ENCODE results near the gene DDX49. TPM values are rescaled to one million over a fixed set of nuclear protein-coding genes. Genes with fewer than 3 reads are reported as not detected.
A peak's percentile ranks its signal among the peaks of the same experiment; 100 is the strongest.

DDX49 gene
- total RNA-seq, 1 donor from 2014 or later = 68.3 TPM

- H3K4me1 ChIP-seq (ENCODE audit: insufficient read depth, low read length) = no peaks in the 10 kb centered on the region
- peak overlapping the region; percentile 26 for H3K27ac Mint-ChIP-seq (ENCODE audit: unreplicated experiment)
- peaks cover 40% of the 10 kb centered on the region for H3K36me3 Mint-ChIP-seq (ENCODE audit: low read depth, unreplicated experiment)
- no peaks in the 10 kb centered on the region for H3K4me1 Mint-ChIP-seq (ENCODE audit: low read depth, unreplicated experiment)
- no peak overlapping the region for H3K9ac ChIP-seq (ENCODE audit: low read length)
- H3K9me3 ChIP-seq (ENCODE audit: insufficient read depth, low read depth, low read length) = peaks cover 6% of the 10 kb centered on the region
- no peak for FAIRE-seq
- no peaks in the 10 kb centered on the region for H3K79me2 ChIP-seq (ENCODE audit: insufficient read depth, low read length)
- peaks cover 12% of the 10 kb centered on the region for H3K9me3 Mint-ChIP-seq (ENCODE audit: unreplicated experiment)
- no peak overlapping the region for H3K4me2 ChIP-seq (ENCODE audit: low read length)
- H3K27me3 Mint-ChIP-seq (ENCODE audit: low read depth, unreplicated experiment) = no peaks in the 10 kb centered on the region
- no peak for DNase-seq (ENCODE audit: low read depth)
- H4K20me1 ChIP-seq (ENCODE audit: insufficient read depth, low read length) = peaks cover 1% of the 10 kb centered on the region
- no peak overlapping the region for H3K4me3 Mint-ChIP-seq (ENCODE audit: unreplicated experiment)
- TF ChIP-seq EZH2 (IDR thresholded peaks at IDR 0.05; ENCODE audit: insufficient read depth, low read length) = no peak
- TF ChIP-seq, protein P1, sequence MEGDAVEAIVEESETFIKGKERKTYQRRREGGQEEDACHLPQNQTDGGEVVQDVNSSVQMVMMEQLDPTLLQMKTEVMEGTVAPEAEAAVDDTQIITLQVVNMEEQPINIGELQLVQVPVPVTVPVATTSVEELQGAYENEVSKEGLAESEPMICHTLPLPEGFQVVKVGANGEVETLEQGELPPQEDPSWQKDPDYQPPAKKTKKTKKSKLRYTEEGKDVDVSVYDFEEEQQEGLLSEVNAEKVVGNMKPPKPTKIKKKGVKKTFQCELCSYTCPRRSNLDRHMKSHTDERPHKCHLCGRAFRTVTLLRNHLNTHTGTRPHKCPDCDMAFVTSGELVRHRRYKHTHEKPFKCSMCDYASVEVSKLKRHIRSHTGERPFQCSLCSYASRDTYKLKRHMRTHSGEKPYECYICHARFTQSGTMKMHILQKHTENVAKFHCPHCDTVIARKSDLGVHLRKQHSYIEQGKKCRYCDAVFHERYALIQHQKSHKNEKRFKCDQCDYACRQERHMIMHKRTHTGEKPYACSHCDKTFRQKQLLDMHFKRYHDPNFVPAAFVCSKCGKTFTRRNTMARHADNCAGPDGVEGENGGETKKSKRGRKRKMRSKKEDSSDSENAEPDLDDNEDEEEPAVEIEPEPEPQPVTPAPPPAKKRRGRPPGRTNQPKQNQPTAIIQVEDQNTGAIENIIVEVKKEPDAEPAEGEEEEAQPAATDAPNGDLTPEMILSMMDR (IDR thresholded peaks at IDR 0.05; ENCODE audit: insufficient read depth, low read depth, low read length) = no peak
- H3K27ac ChIP-seq (ENCODE audit: low read depth, low read length) = no peak overlapping the region
- H3K27me3 ChIP-seq (ENCODE audit: insufficient read depth, low read length) = no peaks in the 10 kb centered on the region
- no peak overlapping the region for H2AFZ ChIP-seq (ENCODE audit: low read depth, low read length)
- no peaks in the 10 kb centered on the region for H3K36me3 ChIP-seq (ENCODE audit: insufficient read depth, low read length)
- no peak overlapping the region for H3K4me3 ChIP-seq (ENCODE audit: insufficient read depth, low read depth, low read length)
Measured at GRCh38 chr19:18878858-18879578, 40.5 kb upstream of the DDX49 start.

DNA sequence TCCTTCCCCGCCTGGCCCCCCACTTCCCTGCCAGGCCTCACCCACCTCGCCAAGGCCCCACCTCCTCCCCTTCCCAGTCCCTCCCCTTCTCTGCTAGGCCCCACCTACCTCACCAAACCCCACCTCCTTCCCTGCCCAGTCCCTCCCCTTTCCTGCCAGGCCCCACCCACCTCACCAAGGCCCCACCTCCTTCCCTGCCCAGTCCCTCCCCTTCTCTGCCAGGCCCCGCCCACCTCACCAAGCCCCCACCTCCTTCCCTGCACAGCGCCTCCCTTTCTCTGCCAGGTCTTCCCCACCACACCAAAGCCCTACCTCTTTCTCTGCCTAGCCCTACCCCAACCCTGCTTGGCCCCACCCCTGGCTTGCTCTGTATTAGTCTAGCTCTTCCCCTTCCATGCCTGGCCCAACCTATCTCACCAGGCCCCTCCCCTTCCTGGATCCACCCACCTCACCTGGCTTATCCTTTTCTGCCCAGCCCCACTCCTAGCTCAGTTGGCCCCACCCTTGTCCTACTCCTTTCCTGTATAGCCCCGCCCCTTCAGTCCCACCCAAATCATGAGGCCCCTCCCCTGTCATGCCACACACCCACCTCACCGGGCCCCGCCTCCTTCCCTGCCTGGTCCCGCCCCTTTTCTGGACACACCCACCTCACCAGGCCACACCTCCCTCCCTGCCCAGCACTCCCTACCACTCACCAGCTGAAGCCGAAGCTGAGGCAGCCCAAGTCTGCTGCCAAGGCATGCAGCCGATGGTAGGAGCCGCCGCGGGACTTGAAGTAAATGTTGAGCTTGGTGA is 39.7 kb upstream of the DDX49 start:
- no peak overlapping the region for H3K9ac ChIP-seq (ENCODE audit: low read length)
- H3K4me3 ChIP-seq (ENCODE audit: insufficient read depth, low read depth, low read length) = no peak overlapping the region
- no peaks in the 10 kb centered on the region for H3K36me3 ChIP-seq (ENCODE audit: insufficient read depth, low read length)
- peaks cover 36% of the 10 kb centered on the region for H3K36me3 Mint-ChIP-seq (ENCODE audit: low read depth, unreplicated experiment)
- H3K4me3 Mint-ChIP-seq (ENCODE audit: unreplicated experiment) = no peak overlapping the region
- no peaks in the 10 kb centered on the region for H3K27me3 Mint-ChIP-seq (ENCODE audit: low read depth, unreplicated experiment)
- no peak overlapping the region for H2AFZ ChIP-seq (ENCODE audit: low read depth, low read length)
- H4K20me1 ChIP-seq (ENCODE audit: insufficient read depth, low read length) = no peaks in the 10 kb centered on the region
- H3K4me1 ChIP-seq (ENCODE audit: insufficient read depth, low read length) = no peaks in the 10 kb centered on the region
- no peaks in the 10 kb centered on the region for H3K27me3 ChIP-seq (ENCODE audit: insufficient read depth, low read length)
- no peaks in the 10 kb centered on the region for H3K4me1 Mint-ChIP-seq (ENCODE audit: low read depth, unreplicated experiment)
- H3K9me3 Mint-ChIP-seq (ENCODE audit: unreplicated experiment) = peaks cover 12% of the 10 kb centered on the region
- H3K9me3 ChIP-seq (ENCODE audit: insufficient read depth, low read depth, low read length) = peaks cover 6% of the 10 kb centered on the region
- no peak overlapping the region for H3K27ac ChIP-seq (ENCODE audit: low read depth, low read length)
- FAIRE-seq (no peak), DNase-seq (ENCODE audit: low read depth) (no peak)
- H3K4me2 ChIP-seq (ENCODE audit: low read length) = no peak overlapping the region
- H3K79me2 ChIP-seq (ENCODE audit: insufficient read depth, low read length) = no peaks in the 10 kb centered on the region
- H3K27ac Mint-ChIP-seq (ENCODE audit: unreplicated experiment) = no peak overlapping the region
- no peak for TF ChIP-seq EZH2 (IDR thresholded peaks at IDR 0.05; ENCODE audit: insufficient read depth, low read length)
- TF ChIP-seq, protein P1 (IDR thresholded peaks at IDR 0.05; ENCODE audit: insufficient read depth, low read depth, low read length) = no peak
